WTC11 (cell line): ENCODE results near the gene CCDC150.

Experiments used
- RELA ChIP-seq: sonication (generic); formaldehyde crosslinking; IDR thresholded peaks from 2 replicates; pipeline ENCODE4 v1.8.1; 2022; ENCODE audit warnings: missing genetic modification reagents, mild to moderate bottlenecking, borderline replicate concordance
- TF ChIP-seq, protein P1 (sequence below): fragments of 200-600 bp; IDR thresholded peaks from 2 replicates; pipeline ENCODE4 v1.8.0; 2022; ENCODE audit warnings: antibody characterized with exemption

DNA sequence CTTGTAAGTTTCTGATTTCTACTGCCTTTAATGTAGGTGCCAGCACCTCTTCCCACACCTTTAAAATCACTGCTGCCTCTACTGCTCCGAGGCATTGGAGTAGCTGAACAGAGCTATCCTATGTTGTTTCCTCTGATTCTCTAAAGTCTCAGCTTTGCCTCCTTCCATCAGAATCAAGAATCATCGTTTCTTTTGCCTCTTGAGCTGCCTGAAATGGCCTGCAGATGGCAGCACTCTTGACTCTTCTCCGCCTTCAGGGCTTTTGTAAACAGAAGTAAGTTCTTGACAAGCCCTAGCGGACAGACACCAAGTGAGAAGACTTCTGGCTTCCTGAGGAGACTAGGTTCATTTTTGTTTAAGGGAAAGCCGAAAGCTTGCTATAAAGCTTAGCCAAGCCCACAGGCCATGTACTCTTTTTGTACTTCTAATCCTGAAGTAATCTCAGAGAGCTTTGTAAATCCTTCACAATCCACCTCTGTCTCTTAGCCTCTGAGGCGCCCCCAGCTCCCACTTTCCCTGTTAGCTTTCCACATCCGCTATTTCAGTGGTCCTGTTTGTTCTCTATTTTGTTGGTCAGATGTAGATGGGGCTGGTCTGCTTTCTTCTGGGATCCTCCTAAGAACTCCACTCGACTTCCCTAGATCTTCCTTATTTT is 111.6 kb downstream of the CCDC150 start:
- TF ChIP-seq RELA (CRISPR knock-in tag), result no peak
- TF ChIP-seq, protein P1, sequence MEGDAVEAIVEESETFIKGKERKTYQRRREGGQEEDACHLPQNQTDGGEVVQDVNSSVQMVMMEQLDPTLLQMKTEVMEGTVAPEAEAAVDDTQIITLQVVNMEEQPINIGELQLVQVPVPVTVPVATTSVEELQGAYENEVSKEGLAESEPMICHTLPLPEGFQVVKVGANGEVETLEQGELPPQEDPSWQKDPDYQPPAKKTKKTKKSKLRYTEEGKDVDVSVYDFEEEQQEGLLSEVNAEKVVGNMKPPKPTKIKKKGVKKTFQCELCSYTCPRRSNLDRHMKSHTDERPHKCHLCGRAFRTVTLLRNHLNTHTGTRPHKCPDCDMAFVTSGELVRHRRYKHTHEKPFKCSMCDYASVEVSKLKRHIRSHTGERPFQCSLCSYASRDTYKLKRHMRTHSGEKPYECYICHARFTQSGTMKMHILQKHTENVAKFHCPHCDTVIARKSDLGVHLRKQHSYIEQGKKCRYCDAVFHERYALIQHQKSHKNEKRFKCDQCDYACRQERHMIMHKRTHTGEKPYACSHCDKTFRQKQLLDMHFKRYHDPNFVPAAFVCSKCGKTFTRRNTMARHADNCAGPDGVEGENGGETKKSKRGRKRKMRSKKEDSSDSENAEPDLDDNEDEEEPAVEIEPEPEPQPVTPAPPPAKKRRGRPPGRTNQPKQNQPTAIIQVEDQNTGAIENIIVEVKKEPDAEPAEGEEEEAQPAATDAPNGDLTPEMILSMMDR, result peak; percentile 49
